Endothelial cell of umbilical vein (primary cell): ENCODE data around the gene FOXP1. TPM values are rescaled to one million over a fixed set of nuclear protein-coding genes. Genes with fewer than 3 reads are reported as not detected.

Experiments used
- BruUV-seq: library from RNA; stranded (reverse); fragments of 400-500 nt; replicated peaks from 2 replicates; lab custom pipeline; 2021; lab: Mats Ljungman, UMichigan
- CTCF ChIA-PET: fragments of 300-600, 350-600 bp; sonication (Branson Sonifier 250); formaldehyde crosslinking; loops from one replicate; lab custom pipeline; 2021; ENCODE audit warnings: antibody characterized with exemption, inconsistent platforms; lab: Charles Lee
- POLR2A ChIA-PET: fragments of 300-600, 350-600 bp; sonication (Branson Sonifier 250); formaldehyde crosslinking; loops from one replicate; lab custom pipeline; 2021; ENCODE audit warnings: antibody characterized with exemption, inconsistent platforms; lab: Charles Lee
- DNase-seq: peaks from one replicate; pipeline ENCODE4 v3.0.0-alpha.2; 2011; ENCODE audit warnings: low read depth, low spot score
- FAIRE-seq: peaks from 2 replicates; lab custom pipeline; 2011; peaks lifted over from hg19 to GRCh38; lab: Jason Lieb, UNC
- H2AFZ ChIP-seq: 2 replicates; pipeline ENCODE4 v1.6.0; 2012; ENCODE audit warnings: low read depth, low read length, control low read depth, inconsistent platforms
- H3K27ac ChIP-seq: 2 replicates; pipeline ENCODE4 v1.5.1; 2011; ENCODE audit warnings: low read depth, mild to moderate bottlenecking, control low read depth, low read length, moderate library complexity; ENCODE audit not compliant: insufficient read depth
- H3K27me3 ChIP-seq, 2 experiments: 2 replicates each; pipeline versions ENCODE4 v1.6.0 to v1.6.1; 2011; ENCODE audit warnings: low read length in 2 of 2, mixed read lengths in 1 of 2; ENCODE audit not compliant: control insufficient read depth in 2 of 2, insufficient read depth in 2 of 2
- H3K36me3 ChIP-seq, 2 experiments: 2 replicates in 1 of 2; 3 replicates in 1 of 2; pipeline ENCODE4 v1.5.1; 2011; ENCODE audit warnings: low read length in 2 of 2, mild to moderate bottlenecking in 1 of 2, moderate library complexity in 1 of 2; ENCODE audit not compliant: control insufficient read depth in 2 of 2, insufficient read depth in 2 of 2; ENCODE audit errors: extremely low read depth in 1 of 2
- H3K4me1 ChIP-seq: 3 replicates; pipeline ENCODE4 v1.5.1; 2011; ENCODE audit warnings: mild to moderate bottlenecking, low read length; ENCODE audit not compliant: control insufficient read depth, insufficient read depth; ENCODE audit errors: extremely low read depth
- H3K4me2 ChIP-seq: 2 replicates; pipeline ENCODE4 v1.6.1; 2011; ENCODE audit warnings: low read length, control low read depth, mixed read lengths; ENCODE audit not compliant: insufficient read depth
- H3K4me3 ChIP-seq, 3 experiments: fragments of 200-600 bp in 1 of 3; sonication (generic), shearing (Covaris generic) in 1 of 3; replicated peaks in 1 of 3; 2 replicates each; pipeline ENCODE4 v1.5.1; 2011 to 2016; ENCODE audit warnings: control low read depth in 3 of 3, low read length in 3 of 3, mild to moderate bottlenecking in 2 of 3, inconsistent platforms in 1 of 3, low read depth in 1 of 3, moderate library complexity in 1 of 3; ENCODE audit not compliant: insufficient read depth in 1 of 3
- H3K79me2 ChIP-seq: 2 replicates; pipeline ENCODE4 v1.6.0; 2012; ENCODE audit warnings: low read length, inconsistent platforms; ENCODE audit not compliant: control insufficient read depth, insufficient read depth
- H3K9ac ChIP-seq: replicated peaks from 2 replicates; pipeline ENCODE3; 2011; ENCODE audit warnings: low read length, control low read depth; ENCODE audit not compliant: insufficient read depth; ENCODE audit errors: extremely low read depth
- H3K9me1 ChIP-seq: replicated peaks from 3 replicates; pipeline ENCODE4 v1.6.0; 2011; ENCODE audit warnings: mild to moderate bottlenecking, low read length; ENCODE audit not compliant: control insufficient read depth, insufficient read depth; ENCODE audit errors: extremely low read depth
- H3K9me3 ChIP-seq: replicated peaks from 2 replicates; pipeline ENCODE4 v1.5.1; 2012; ENCODE audit warnings: low read length, inconsistent platforms; ENCODE audit not compliant: control insufficient read depth, insufficient read depth
- H4K20me1 ChIP-seq: replicated peaks from 2 replicates; pipeline ENCODE3; 2011; ENCODE audit warnings: mild to moderate bottlenecking, low read length; ENCODE audit not compliant: control insufficient read depth, insufficient read depth; ENCODE audit errors: extremely low read depth
- EZH2 ChIP-seq: IDR thresholded peaks from 2 replicates; pipeline ENCODE4 v1.6.1; 2012; ENCODE audit warnings: borderline replicate concordance, low read depth, mild to moderate bottlenecking, moderate library complexity, low read length, inconsistent platforms; ENCODE audit not compliant: severe bottlenecking
- FOS ChIP-seq: IDR thresholded peaks from 2 replicates; pipeline ENCODE4 v1.6.1; 2011; ENCODE audit warnings: mild to moderate bottlenecking, low read length, moderate library complexity, borderline replicate concordance; ENCODE audit not compliant: insufficient read depth
- GATA2 ChIP-seq: IDR thresholded peaks from 2 replicates; pipeline ENCODE4 v1.7.0; 2011; ENCODE audit warnings: low read depth, mild to moderate bottlenecking, moderate library complexity, mixed read lengths, low read length; ENCODE audit not compliant: insufficient read length, insufficient read depth
- JUN ChIP-seq: IDR thresholded peaks from 2 replicates; pipeline ENCODE4 v1.6.1; 2011; ENCODE audit warnings: borderline replicate concordance, low read depth; ENCODE audit not compliant: insufficient read length, insufficient read depth
- MYC ChIP-seq: IDR thresholded peaks from one replicate; pipeline ENCODE4 v1.6.1; 2011; ENCODE audit warnings: mild to moderate bottlenecking, low read depth, low read length
- POLR2A ChIP-seq: IDR thresholded peaks from 2 replicates; pipeline ENCODE4 v1.6.1; 2012; ENCODE audit warnings: low read depth, mild to moderate bottlenecking, control low read depth, low read length
- POLR2AphosphoS5 ChIP-seq: IDR thresholded peaks from 2 replicates; pipeline ENCODE4 v1.6.1; 2012; ENCODE audit warnings: low read depth, mild to moderate bottlenecking, control low read depth, low read length, moderate library complexity; ENCODE audit not compliant: insufficient read depth
- dilution Hi-C: fragments of 300-500 bp; cut with MboI; formaldehyde crosslinking; loops from one replicate; pipeline ENCODE4 v1.15.0; 2019; ENCODE audit warnings: low sequenced_read_pairs; ENCODE audit not compliant: extremely low pct_ligation_motif_present
- intact Hi-C: fragments of 100-400 bp; cut with micrococcal nuclease; formaldehyde crosslinking; loops from one replicate; pipeline ENCODE4 v1.10.0; 2022
- polyA plus RNA-seq, 4 experiments: library from polyadenylated mRNA; depleted of rRNA in 3 of 4; stranded (reverse) in 3 of 4; unstranded in 1 of 4; fragments of >200 nt; gene quantifications; 2 replicates each; pipeline versions ENCODE4 v1.2.1 to v1.2.3, GENCODE V29; 2011 to 2012; ENCODE audit warnings: missing spikeins in 1 of 4
- total RNA-seq: library from RNA; stranded (reverse); gene quantifications from 2 replicates; pipeline ENCODE4 v1.2.3, GENCODE V29; 2021
- TF ChIP-seq, protein P1 (sequence below): IDR thresholded peaks from 2 replicates; pipeline ENCODE4 v1.6.1; 2011; ENCODE audit not compliant: insufficient read depth, insufficient read length
- TF ChIP-seq, protein P2 (sequence below), 2 donors: IDR thresholded peaks; 1 replicate in 1 of 2; 2 replicates in 1 of 2; pipeline ENCODE4 v1.5.1; 2011; ENCODE audit warnings: low read length in 2 of 2, mild to moderate bottlenecking in 2 of 2, moderate library complexity in 2 of 2, control low read depth in 1 of 2, inconsistent platforms in 1 of 2, low read depth in 1 of 2; ENCODE audit not compliant: insufficient read depth in 1 of 2; ENCODE audit errors: extremely low read depth in 1 of 2

FOXP1 gene
- total and polyA plus RNA-seq, 2 donors (not counting 3 experiments of a cell fraction or from before 2014, with no cell fraction given), result 41.0 to 107 TPM

DNA sequence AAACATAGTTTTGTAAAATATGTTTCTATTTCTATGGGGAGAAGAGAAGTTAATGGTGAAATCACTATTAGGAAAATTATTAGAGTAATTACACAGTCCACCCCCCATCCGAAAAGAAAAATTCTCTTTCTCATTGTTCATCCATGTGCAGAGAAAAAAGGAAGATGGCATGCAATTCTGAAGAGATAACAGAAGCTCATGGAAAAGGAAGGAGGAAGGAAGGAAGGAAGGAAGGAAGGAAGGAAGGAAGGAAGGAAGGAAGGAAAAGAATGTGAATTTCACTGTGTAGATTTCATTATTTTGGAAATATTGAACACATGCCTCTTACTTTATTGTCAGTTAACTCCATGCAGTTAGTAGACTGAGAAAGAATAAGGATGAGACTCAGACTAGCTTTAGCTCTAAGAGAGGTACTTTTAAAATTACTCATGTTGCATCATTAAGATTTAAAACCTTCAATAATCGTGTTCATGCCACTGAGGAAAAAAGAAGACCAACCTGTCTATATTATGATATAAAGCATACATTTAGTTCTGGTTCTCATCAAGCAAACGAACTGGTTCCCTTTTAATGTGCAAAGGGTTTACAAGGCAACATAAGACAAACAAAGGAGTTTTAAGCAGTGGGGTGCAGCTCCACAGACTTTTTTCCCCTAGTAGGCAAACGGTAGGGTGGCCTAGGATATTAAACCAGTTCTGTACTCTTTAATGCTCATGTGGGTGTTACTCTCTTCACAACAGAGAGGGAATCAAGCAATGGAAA, 379.6 kb downstream of the FOXP1 start:
- Histone ChIP-seq H3K36me3 (no peaks in the 10 kb centered on the region), H3K9ac (no peak overlapping the region), H2AFZ (no peak overlapping the region), H3K27me3 (no peaks in the 10 kb centered on the region), H3K79me2 (no peaks in the 10 kb centered on the region), H3K4me1 (no peaks in the 10 kb centered on the region), H4K20me1 (no peaks in the 10 kb centered on the region), H3K4me2 (no peak overlapping the region), H3K4me3 (no peak overlapping the region), H3K9me3 (no peaks in the 10 kb centered on the region), H3K27ac (no peak overlapping the region), H3K9me1 (no peaks in the 10 kb centered on the region)
- no peak for FAIRE-seq
- POLR2A ChIA-PET, result no interaction called here
- intact Hi-C loops (no loop called here), dilution Hi-C loops (no loop called here)
- TF ChIP-seq POLR2A (no peak), JUN (no peak), EZH2 (no peak), FOS (no peak), MYC (no peak), GATA2 (no peak), POLR2AphosphoS5 (no peak)
- TF ChIP-seq, protein P1, sequence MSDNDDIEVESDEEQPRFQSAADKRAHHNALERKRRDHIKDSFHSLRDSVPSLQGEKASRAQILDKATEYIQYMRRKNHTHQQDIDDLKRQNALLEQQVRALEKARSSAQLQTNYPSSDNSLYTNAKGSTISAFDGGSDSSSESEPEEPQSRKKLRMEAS, result no peak
- TF ChIP-seq, protein P2, sequence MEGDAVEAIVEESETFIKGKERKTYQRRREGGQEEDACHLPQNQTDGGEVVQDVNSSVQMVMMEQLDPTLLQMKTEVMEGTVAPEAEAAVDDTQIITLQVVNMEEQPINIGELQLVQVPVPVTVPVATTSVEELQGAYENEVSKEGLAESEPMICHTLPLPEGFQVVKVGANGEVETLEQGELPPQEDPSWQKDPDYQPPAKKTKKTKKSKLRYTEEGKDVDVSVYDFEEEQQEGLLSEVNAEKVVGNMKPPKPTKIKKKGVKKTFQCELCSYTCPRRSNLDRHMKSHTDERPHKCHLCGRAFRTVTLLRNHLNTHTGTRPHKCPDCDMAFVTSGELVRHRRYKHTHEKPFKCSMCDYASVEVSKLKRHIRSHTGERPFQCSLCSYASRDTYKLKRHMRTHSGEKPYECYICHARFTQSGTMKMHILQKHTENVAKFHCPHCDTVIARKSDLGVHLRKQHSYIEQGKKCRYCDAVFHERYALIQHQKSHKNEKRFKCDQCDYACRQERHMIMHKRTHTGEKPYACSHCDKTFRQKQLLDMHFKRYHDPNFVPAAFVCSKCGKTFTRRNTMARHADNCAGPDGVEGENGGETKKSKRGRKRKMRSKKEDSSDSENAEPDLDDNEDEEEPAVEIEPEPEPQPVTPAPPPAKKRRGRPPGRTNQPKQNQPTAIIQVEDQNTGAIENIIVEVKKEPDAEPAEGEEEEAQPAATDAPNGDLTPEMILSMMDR (IDR thresholded peaks at IDR 0.05; ENCODE audit: extremely low read depth in 1 of 2, insufficient read depth in 1 of 2, low read depth in 1 of 2, low read length in 2 of 2), result no peak
- BruUV-seq, result no TSS peak
- CTCF ChIA-PET, result interaction anchor here (0.7 to 1.5 kb wide), 3 partner anchors 10 to 73 kb away, joined by 3 to 4 read pairs (median 3); no protein-coding TSS in a partner anchor
- no peak for DNase-seq
